AG08395 (cell line): ENCODE data around the gene LRRFIP1.

ENCODE experiments used
- DNase-seq: peaks from one replicate; pipeline ENCODE4 v3.0.0; 2012; ENCODE audit warnings: mixed read lengths, low spot score

The LRRFIP1 gene

DNA sequence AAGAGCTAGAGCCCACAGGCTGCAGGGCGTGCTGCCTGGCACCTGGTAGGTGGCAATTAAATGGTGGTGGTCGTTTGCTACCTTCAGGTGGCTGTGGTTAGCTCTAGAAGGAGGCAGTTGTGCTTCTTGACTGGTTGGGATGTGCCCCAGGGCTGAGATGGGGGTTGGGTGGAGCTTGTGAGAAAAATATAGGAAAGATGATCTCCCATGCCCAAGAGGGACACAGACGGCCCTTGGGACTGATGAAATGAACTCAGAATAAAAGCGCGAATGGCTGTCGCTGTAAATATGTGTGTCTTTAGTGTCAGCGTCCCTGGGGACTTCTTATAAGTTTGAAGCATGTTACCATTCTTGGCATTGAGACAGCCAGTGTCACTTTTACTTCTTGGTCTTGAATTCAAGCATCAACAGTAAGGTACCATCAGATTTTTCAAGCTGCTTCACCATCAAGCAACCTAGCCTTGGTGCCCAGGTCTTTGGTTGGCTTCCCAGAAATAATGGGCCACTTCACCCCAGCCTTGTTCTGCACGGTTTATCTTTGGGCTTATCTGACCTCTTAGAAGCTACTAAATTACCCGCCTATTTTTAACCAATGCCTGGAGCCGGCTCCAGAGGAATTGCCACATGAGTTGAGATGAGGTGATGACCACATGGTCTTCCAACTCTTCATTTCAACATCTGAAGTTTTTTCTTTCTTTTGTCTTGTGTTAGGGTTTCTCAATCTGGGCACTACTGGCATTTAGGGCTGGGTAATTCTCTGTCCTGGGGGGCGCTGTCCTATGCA lies 11.9 kb downstream of the LRRFIP1 start:
- DNase-seq, result no peak

DNA sequence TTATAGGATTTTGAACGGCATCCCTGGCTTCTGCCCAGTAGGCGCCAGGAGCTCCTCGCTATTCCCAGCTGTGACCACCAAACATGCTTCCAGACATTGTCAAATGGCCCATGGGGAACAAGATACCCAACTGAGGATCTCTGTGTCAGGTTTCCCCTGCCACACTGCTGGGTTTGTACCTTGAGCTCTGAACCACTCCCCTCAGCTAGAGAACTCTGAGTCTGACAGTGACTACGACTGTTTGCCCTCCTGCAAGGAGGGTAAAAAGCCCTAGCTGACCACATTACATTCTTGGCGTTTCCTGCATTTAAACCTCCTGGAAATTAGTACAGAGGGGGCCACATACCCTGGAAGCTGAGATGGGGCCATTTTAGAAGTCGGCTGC lies 12.4 kb downstream of the LRRFIP1 start:
- no peak for DNase-seq

DNA sequence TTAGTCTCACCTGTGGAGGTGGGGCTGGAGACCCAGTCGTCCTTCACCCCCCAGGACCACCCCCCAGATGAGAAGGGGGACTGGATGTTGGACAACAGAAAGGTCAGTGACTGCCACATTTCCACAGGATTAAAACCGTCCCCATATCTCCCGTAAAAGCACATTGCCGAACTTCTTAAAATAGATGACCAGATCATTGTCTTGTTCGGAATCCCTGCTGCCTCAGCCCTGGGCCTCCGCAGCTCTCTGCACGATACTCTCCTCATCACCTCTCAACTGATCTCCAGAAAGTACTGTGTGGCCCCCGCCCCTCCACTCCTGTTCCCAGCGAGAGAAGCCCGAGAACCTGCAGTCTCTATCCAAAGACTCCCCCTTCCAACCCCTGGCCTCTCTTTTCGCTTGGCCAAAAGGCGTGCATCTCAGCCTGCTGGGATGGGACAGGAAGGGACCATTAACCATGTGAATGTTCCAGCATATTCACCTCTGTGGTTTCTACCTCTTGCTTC lies 13.2 kb downstream of the LRRFIP1 start:
- DNase-seq, result no peak

DNA sequence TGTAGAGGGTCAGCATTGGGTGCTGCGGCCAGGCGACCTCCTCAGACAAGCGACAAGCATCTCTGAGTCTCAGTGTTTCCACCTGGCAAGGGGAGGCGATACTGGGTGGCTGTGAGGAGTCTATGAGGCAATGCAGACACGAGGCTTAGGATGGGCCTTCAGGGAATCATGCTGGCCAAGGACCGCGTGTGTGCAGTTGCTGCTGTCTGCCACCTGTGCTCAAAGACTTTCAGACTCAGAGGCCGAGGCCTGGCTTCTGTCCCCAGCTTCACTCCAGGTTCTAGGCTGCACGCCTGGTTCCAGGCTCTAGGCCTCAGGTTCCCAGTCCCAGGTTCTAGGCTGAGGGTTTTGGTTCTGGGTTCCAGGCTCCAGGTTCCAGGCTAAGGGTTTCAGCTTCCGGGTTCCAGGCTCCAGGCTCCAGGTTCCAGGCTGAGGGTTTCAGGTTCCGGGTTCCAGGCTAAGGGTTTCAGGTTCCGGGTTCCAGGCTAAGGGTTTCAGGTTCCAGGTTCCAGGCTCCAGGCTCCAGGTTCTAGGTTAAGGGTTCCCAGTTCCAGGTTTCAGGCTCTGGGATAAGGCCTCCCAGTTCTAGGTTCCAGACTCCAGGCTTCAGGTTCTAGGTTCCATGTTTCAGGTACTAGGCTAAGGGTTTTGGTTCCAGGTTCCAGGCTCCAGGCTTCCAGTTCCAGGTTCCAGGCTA lies 14.8 kb downstream of the LRRFIP1 start:
- no peak for DNase-seq

DNA sequence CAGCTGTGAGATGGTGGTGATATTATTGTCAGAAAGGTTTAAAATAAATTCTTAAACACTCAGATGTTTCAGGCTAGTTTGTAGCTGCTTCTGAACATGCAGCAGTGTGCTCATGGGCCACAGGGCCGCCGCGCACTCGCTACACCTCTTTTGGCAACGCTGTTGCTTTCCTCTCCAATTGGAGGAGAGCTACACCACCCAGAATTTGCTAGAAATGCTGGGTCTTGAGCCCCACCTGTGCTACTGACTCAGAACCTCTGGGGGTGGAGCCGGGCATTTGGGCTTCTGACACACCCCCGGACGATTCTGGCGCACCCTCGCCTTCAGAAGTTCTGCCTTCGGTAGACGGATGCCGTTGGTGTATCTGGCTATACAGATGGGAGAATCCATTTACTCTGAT lies 15.7 kb downstream of the LRRFIP1 start:
- DNase-seq, result no peak

DNA sequence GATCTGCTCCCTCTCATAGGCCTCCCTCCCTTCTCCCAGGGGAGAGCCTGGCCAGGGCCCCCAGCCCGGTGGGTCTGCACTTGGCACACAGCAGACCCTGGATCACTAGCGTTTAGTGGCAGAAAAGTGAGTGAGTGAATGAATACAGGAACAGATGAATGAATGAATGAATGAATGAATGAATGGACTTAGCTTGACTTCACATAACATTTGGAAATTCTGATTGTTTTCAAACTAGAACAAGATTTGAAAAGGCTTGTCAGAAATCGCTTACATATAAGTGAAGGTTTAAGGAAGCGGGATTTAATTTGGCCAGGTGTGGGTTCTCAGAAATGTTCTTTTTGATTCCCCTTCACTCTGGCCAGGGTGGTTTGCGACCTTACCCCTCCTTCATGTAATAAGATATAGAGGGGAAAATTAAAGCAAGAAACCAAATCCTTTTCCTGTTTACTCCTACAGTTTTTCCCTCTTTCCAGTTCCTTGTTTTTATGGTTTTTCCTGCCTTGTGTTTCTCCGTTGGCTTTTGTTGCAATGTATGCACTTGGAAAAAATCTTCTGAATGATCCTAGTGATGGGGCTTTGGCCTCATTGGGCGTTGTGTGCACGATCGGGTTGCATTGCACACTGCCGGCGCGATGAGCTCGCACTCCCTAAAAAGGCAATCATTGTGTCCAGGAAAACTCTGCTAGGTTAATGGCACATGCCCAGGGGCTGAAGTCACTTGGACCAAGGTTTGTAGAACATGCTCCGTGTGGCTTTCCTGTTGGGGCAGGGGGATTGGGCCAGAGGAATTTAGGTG lies 16.4 kb downstream of the LRRFIP1 start:
- DNase-seq, result no peak

DNA sequence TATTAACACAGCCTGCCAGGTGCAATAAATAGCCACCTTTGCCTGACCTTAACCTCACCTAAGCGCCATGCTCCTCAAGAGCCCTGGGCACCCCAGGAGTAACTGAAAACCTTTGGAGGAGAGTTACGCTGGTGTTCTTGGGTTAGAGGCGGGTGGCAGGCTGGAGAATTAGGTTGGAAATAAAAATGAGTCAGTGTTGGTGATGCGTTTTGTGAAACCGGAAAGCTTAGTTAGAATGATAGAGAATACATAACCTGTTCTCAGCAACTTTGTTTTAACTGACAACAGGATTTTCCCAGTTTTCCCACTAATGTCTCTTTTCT lies 17.0 kb downstream of the LRRFIP1 start:
- no peak for DNase-seq

DNA sequence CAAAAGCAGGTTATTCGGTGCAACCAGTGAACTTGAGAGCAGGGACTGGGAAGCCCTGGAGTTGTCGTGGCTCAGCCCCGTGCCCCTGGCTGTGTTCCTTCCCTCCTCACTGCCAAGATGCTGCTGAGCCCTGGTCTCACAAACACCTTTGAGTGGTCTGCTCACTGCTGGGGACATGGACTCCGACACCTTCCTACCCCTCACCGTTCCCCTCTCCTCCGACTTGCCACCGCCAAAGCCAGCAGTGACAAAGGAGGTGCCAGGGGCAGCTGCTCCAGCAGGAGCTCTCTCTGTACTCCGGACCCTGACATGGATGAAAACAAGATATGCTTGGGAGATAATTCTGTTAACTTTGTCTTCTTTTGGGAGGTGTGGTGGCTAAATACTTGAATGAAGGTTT lies 17.9 kb downstream of the LRRFIP1 start:
- no peak for DNase-seq

DNA sequence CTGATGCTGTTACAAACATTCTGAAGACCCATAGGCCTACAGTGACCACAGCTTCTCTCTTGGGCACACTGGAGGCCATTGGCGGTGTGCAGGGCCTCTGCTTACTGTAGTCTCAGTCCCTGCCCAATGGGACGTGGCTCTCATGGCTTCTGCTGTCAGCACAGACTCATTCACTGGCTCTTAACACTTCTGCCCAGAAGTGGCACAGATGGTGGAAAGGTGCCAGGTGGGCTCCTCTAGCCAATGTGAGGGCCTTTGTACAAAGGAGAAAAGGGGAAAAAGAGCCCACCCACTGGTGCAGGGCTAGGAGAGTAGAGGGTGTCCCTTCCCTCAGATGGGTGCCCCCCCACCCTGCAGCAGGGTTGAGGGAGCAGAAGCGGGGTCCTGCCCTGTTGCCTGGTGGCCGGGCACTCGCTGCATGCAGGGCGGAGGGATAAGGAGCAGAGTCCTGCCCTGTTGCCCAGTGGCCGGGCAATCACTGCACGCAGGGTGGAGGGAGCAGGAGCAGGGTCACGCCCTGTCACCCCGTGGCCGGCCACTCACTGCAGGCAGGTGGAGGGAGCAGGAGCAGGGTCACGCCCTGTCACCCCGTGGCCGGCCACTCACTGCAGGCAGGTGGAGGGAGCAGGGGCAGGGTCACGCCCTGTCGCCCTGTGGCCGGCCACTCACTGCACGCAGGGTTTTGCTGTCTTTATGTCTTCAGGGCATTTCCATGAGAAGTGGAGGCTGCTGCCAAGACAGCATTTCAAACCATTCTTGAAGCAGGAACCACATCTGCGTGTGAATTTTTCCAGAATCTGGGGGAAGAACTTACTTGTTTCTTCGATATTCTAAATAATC lies 20.0 kb downstream of the LRRFIP1 start:
- no peak for DNase-seq

DNA sequence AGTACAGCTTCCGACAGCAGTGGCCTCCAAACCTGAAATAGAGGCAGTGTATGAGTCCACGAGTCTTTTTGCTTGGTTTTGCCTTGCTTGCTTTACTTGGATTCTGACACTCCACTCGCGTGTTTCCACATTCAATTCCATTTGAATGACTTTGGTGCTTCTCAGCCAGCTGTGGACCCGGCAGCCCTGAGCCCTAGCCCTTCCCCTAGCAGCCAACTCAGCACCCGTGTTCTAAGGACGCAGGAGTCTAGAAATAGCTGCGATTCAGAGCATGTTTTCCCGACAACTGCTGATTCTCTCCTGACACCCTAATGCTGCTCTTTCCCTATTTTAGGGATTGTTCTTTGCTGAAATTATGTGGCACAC lies 20.6 kb downstream of the LRRFIP1 start:
- no peak for DNase-seq

DNA sequence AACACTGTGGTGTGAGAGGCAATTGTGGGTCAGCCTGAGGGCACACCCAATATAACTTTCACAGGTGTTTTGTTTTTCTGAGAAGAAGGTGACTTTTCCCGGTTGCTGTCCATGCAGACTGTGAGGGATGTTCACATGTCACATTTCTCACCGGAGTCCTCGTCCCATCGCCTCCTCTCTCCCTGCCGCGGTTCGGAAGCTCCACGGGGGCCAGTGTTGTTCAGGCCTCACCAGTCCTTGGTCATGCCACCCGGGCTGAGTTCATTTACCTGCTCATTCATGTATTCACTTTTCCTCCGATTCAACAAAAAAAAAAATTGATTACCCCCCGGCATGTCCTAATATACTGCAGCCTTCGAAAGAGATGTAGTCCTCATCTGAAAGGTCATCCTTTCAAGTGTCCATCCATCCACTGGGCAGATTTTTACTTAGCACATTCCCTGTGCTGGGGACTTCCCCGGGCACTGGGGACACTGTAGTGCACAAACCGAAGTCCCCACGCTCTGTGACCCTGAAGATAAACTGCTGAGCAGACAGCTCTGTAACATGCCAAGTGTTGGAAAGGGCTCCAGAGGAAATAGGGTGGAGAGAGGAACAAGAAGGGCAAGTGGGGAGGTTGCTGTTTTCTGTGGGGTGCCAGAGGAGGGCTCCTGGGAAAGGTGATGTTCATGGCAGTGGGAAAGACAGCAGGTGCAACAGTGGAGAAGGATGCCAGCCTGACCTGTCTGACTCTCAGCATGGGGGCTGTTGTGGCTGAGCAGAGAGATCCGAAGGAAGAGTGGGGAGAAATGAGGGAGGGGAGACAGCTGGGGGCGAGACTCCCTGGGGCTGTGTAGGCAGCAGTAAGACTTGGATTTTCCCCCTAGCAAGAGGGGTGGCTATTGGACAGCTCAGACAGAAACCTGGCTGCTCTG lies 22.4 kb downstream of the LRRFIP1 start:
- DNase-seq, result no peak

DNA sequence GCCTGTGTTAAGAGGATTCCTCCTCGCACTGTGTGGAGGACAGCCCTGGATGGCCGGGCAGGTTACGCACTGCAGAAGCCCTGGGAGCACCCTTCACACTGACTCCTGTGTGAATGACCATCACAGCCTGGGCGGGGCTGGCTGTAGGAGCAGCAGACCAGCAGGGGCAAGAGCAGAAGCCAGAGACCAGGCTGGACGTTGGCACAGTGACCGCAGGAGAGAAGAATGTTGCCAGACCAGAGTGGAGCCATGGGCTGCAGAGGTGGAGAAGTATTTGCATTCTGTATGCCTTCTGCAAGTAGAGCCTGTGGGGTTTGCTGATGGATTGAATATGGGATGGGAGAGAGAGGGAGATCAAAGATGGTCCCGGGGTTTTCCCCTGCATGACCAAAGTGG lies 23.1 kb downstream of the LRRFIP1 start:
- no peak for DNase-seq

DNA sequence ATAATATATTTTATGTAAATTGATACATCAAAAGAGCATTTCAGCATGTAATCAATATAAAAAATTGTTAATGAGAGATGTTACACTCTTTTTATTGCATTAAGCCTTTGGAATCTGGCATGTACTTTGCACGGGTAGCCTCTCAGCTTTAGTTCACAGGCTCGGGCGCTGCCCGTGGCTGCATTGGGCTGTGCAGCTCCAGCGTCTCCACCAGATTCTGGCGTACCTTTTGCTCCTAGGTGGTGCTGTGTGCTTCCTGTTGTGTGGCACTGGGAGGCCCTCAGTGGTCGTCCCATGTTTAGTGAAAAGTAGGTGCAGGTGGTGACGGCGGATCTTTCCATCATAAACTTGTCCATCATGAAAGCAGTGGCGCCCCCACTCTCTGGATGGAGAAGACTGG lies 24.4 kb downstream of the LRRFIP1 start:
- no peak for DNase-seq

DNA sequence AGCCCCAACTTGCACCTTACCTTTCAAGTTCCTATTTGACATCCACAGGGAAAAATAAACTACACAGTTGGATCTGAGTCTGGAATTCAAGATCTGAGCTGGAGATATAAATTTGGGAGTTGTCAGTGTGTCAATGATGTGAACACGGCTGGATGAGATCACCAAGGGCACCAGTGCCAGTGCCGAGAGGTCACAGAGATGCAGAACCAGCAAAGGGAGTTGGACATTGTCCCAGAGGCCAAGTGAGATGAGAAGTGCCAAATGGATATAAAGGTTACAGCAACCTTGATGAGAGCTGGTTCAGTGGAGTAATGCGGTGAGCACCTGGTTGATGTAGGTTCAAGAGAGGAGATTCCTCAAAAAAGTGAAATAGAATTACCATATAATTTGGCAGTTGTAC lies 24.8 kb downstream of the LRRFIP1 start:
- DNase-seq, result no peak

DNA sequence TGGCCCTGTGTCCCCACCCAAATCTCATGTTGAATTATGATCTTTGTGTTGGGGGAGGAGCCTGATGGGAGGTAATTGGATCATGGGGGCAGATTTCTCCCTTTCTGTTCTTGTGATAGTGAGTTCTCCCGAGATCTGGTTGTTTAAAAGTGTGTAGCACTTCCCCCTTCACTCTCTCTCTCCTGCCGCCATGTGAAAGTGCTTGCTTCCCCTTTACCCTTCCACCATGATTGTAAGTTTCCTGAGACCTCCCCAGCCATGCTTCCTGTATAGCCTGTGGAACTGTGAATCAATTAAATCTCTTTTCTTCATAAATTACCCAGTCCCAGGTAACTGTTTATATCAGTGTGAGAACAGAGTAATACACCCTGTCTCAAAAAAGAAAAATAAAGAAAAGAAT lies 25.5 kb downstream of the LRRFIP1 start:
- no peak for DNase-seq

DNA sequence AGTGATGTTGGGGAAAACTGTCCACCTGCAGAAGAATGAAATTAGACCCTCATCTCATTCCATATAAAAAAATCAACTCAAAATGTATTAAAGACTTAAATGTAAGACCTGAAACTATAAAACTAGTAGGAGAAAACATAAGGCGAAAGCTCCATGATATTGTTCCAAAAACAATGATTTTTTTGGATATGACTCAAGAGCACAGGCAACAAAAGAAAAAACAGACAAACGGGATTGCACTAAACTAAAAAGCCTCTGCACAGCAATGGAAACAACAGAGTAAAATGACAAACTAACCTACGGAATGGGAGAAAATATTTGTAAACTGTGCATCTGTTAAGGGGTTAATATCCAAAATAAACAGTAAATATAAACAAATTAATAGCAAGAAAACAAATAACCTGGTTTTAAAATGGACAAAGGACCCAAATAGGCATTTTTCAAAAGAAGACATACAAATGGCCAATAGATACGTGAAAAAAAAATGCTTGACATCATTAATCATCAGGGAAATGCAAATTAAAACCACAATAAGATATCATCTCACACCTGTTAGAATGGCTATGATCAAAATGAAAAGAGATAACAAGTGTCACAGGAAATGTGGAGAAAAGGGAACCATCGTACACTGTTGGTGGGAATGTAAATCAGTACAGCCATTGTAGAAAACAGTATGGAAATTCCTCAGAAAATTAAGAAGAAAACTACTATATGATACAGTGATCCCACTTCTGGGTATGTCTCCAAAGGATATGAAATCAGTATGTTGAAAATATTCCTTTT lies 26.6 kb downstream of the LRRFIP1 start:
- no peak for DNase-seq

DNA sequence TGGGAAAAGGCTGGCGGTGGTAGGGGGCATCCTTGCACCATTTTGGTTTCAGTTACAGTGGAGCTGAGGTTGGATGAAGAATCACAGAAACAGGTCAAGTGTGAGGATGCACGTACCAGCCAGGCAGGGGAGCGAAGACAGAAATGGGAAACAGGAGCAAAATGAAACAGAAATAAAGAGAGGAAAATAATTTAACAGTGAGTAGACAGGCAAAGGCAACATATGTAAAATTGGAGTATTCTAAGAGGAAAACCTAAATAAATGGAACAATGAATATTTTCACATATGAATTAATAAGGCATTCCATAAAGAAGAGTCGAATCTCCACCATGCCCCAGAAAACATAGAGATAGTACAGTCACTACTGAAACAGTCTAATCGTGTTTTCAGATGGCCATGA lies 29.7 kb downstream of the LRRFIP1 start:
- DNase-seq, result no peak

DNA sequence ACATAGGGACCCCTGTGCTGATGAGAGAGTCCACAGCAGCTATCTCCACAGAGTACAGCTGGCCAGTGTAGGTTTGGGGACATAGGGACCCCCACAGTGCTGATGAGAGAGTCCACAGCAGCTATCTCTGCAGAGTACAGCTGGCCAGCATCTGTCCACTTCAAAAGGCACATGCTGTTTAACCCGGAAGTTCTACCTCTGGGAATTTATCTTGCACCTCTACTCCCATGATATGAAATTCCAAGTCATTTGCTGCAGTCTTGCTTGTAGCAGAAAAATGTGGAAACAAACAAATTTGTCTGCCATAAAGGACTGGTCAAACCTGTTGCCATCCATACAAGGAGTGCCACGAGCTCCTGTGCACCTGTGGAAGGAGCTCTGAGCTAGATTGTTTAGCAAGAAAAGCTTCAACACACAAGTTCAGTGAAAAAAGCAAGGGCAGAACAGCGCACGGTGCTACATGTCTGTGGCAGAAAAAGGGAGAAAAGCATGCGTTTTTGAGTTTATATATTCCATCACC lies 33.1 kb downstream of the LRRFIP1 start:
- no peak for DNase-seq

DNA sequence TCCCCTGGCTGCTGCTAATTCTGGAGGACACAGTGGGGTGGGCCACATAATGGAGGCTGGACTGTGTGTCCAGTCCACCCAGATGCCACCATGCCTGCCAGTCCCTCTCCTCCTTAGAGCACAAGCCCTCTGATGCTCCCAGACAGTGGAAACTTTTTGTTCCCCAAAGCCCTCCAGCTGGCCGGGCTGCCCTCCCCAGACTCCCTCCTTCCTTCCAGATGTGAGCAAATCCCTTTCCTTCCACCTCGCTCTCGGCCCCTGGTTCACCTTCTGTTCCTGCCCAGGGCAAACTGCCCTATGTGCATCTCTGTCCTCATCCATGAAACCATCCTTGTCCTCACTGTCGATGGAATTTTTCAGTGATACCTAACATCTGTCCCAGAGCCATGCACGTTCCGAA lies 33.9 kb downstream of the LRRFIP1 start:
- no peak for DNase-seq

DNA sequence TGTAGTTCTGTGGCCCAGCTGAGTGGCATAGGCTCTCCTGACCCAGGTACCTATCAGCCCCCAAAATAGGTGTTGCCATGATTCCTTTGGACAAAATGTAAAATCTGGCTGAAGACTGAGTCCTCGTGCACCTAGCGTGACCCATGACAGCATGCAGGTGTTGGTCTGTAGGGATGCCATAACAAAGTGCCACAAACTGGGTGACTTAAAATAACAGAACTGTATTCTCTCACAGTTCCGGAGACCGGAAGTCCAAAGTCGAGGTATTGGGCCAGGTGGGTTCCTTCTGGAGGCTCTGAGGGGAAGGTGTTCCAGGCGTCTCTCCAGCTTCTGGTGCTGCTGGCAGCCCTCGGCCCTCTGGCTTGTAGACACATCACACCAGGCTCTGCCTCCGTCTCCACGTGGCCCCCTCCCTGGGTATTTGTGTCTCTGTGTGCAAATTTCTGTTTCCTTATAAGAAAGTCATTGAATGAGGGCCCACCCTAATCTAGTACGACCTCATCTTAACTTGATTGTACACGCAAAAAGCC lies 34.5 kb downstream of the LRRFIP1 start:
- DNase-seq, result no peak
